ENCODE results near the gene NKAIN1.

The NKAIN1 gene

DNA sequence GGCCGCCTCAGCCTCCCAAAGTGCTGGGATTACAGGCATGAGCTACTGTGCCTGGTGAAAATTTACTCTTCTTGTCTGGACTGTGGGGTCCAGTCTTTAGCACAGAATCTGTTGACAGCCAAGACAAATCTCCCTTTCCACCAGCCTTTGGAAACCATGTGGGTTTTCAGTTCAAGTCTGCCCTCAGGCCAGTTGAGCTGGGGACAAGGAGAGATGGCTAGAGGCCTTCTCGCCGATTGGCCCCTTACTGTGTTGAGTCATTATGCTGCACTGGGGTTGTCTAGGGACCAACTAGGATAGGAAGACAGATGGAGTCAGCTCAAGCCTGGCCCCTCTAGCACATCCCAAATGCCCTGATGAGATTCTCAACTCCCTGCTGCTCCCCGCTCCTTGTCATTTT, 8.6 kb upstream of the NKAIN1 start:
- Histone ChIP-seq H3K79me2 (ENCODE audit: low read length) (no peaks in the 10 kb centered on the region), H3F3A (ENCODE audit: insufficient read depth, low read length) (no peaks in the 10 kb centered on the region), H3K36me3 (replicated peaks; ENCODE audit: insufficient read depth, low read length) (no peaks in the 10 kb centered on the region), H3K27me3 (replicated peaks; ENCODE audit: insufficient read depth, low read length) (no peaks in the 10 kb centered on the region), H2AFZ (ENCODE audit: low read length) (no peak overlapping the region), H3K4me2 (ENCODE audit: low read depth, low read length) (no peak overlapping the region), H3K27ac (ENCODE audit: low read length) (no peak overlapping the region), H3K4me3 (ENCODE audit: low read length) (no peak overlapping the region), H4K20me1 (ENCODE audit: insufficient read depth, low read length) (no peaks in the 10 kb centered on the region), H3K9ac (ENCODE audit: low read length) (no peak overlapping the region), H3K9me2 (replicated peaks; ENCODE audit: insufficient read depth, low read length) (no peaks in the 10 kb centered on the region), H3K4me1 (ENCODE audit: low read length) (no peaks in the 10 kb centered on the region), H3K9me3 (replicated peaks; ENCODE audit: insufficient read depth, low read length) (no peaks in the 10 kb centered on the region)
- TF ChIP-seq EZH2phosphoT487 (IDR thresholded peaks at IDR 0.05; ENCODE audit: low read length) (no peak), EZH2 (optimal IDR thresholded peaks at IDR 0.05; ENCODE audit: low read depth, low read length) (no peak)
- TF ChIP-seq, protein P1, sequence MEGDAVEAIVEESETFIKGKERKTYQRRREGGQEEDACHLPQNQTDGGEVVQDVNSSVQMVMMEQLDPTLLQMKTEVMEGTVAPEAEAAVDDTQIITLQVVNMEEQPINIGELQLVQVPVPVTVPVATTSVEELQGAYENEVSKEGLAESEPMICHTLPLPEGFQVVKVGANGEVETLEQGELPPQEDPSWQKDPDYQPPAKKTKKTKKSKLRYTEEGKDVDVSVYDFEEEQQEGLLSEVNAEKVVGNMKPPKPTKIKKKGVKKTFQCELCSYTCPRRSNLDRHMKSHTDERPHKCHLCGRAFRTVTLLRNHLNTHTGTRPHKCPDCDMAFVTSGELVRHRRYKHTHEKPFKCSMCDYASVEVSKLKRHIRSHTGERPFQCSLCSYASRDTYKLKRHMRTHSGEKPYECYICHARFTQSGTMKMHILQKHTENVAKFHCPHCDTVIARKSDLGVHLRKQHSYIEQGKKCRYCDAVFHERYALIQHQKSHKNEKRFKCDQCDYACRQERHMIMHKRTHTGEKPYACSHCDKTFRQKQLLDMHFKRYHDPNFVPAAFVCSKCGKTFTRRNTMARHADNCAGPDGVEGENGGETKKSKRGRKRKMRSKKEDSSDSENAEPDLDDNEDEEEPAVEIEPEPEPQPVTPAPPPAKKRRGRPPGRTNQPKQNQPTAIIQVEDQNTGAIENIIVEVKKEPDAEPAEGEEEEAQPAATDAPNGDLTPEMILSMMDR (IDR thresholded peaks at IDR 0.05; ENCODE audit: low read length) = no peak
- DNase-seq = no peak

DNA sequence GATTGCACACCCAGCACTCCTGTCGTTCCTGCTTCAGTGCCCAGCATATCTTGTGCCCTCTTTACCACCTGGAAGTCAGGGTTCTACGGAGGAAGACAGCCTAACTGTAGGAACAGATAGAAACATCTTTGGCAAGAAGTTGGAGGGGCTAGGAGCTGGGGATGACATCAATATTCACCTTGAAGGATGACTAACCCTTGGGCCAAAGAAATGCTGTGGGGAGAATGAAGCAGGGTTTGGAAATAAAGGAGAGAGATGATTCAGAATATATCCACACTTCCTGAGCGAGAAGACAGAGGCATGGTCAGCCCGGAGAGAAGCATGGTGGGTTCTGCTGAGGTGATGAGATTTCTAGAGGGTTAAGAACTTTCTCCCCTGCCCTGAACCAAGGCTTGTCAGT, 4.6 kb upstream of the NKAIN1 start:
- no peak overlapping the region for H3K9ac ChIP-seq (ENCODE audit: low read length)
- H3K4me2 ChIP-seq (ENCODE audit: low read depth, low read length) = no peak overlapping the region
- peaks cover 14% of the 10 kb centered on the region for H3K27me3 ChIP-seq (replicated peaks; ENCODE audit: insufficient read depth, low read length)
- no peaks in the 10 kb centered on the region for H3K79me2 ChIP-seq (ENCODE audit: low read length)
- H3K36me3 ChIP-seq (replicated peaks; ENCODE audit: insufficient read depth, low read length) = no peaks in the 10 kb centered on the region
- no peaks in the 10 kb centered on the region for H3K4me1 ChIP-seq (ENCODE audit: low read length)
- H3K4me3 ChIP-seq (ENCODE audit: low read length) = no peak overlapping the region
- no peaks in the 10 kb centered on the region for H3F3A ChIP-seq (ENCODE audit: insufficient read depth, low read length)
- no peak overlapping the region for H3K27ac ChIP-seq (ENCODE audit: low read length)
- H4K20me1 ChIP-seq (ENCODE audit: insufficient read depth, low read length) = no peaks in the 10 kb centered on the region
- no peak overlapping the region for H2AFZ ChIP-seq (ENCODE audit: low read length)
- no peaks in the 10 kb centered on the region for H3K9me2 ChIP-seq (replicated peaks; ENCODE audit: insufficient read depth, low read length)
- no peaks in the 10 kb centered on the region for H3K9me3 ChIP-seq (replicated peaks; ENCODE audit: insufficient read depth, low read length)
- DNase-seq = no peak
- TF ChIP-seq EZH2 (optimal IDR thresholded peaks at IDR 0.05; ENCODE audit: low read depth, low read length) = no peak
- TF ChIP-seq, protein P1 (IDR thresholded peaks at IDR 0.05; ENCODE audit: low read length) = no peak
- TF ChIP-seq EZH2phosphoT487 (IDR thresholded peaks at IDR 0.05; ENCODE audit: low read length) = no peak

- DNase-seq = no peak
- Histone ChIP-seq H3F3A (ENCODE audit: insufficient read depth, low read length) (no peaks in the 10 kb centered on the region), H3K79me2 (ENCODE audit: low read length) (no peaks in the 10 kb centered on the region), H3K27me3 (replicated peaks; ENCODE audit: insufficient read depth, low read length) (peaks cover 19% of the 10 kb centered on the region), H3K9me3 (replicated peaks; ENCODE audit: insufficient read depth, low read length) (no peaks in the 10 kb centered on the region), H3K4me2 (ENCODE audit: low read depth, low read length) (no peak overlapping the region), H3K4me1 (ENCODE audit: low read length) (no peaks in the 10 kb centered on the region), H3K36me3 (replicated peaks; ENCODE audit: insufficient read depth, low read length) (no peaks in the 10 kb centered on the region), H2AFZ (ENCODE audit: low read length) (no peak overlapping the region), H4K20me1 (ENCODE audit: insufficient read depth, low read length) (no peaks in the 10 kb centered on the region), H3K27ac (ENCODE audit: low read length) (no peak overlapping the region), H3K9me2 (replicated peaks; ENCODE audit: insufficient read depth, low read length) (no peaks in the 10 kb centered on the region), H3K4me3 (ENCODE audit: low read length) (no peak overlapping the region), H3K9ac (ENCODE audit: low read length) (no peak overlapping the region)
- TF ChIP-seq EZH2phosphoT487 (IDR thresholded peaks at IDR 0.05; ENCODE audit: low read length) (no peak), EZH2 (optimal IDR thresholded peaks at IDR 0.05; ENCODE audit: low read depth, low read length) (no peak)
- TF ChIP-seq, protein P1 (IDR thresholded peaks at IDR 0.05; ENCODE audit: low read length) = no peak
Measured at GRCh38 chr1:31243501-31244286, 4.0 kb upstream of the NKAIN1 start.
